Breast epithelium (tissue), 4 donors: ENCODE measurements around the gene ANXA4. TPM values are rescaled to one million over a fixed set of nuclear protein-coding genes. Genes with fewer than 3 reads are reported as not detected.
A peak's percentile ranks its signal among the peaks of the same experiment; 100 is the strongest.

Source experiments
- DNase-seq, 2 donors: peaks; one replicate each; pipeline ENCODE4 v3.0.0-alpha.2; 2019; ENCODE audit warnings: low spot score in 2 of 2
- H3K27ac ChIP-seq, 2 donors: fragments of 200-600 bp; sonication (generic) in 1 of 2; one replicate each; pipeline ENCODE4 v1.5.1; 2016 to 2019; ENCODE audit warnings: mild to moderate bottlenecking in 1 of 2
- H3K27me3 ChIP-seq, 2 donors: fragments of 200-600 bp; sonication (generic) in 1 of 2; one replicate each; pipeline versions ENCODE4 v1.5.1 to v1.6.0; 2017 to 2019; ENCODE audit warnings: control low read depth in 1 of 2, mild to moderate bottlenecking in 1 of 2
- H3K36me3 ChIP-seq: fragments of 200-600 bp; one replicate; pipeline ENCODE4 v1.5.1; 2019
- H3K4me1 ChIP-seq, 2 donors: fragments of 200-600 bp; sonication (generic); one replicate each; pipeline ENCODE4 v1.5.1; 2016 to 2019; ENCODE audit warnings: control low read depth in 1 of 2
- H3K4me3 ChIP-seq, 3 donors: fragments of 200-600 bp; sonication (generic); 1 replicate in 2 of 3; 2 replicates in 1 of 3; pipeline ENCODE4 v1.5.1; 2016 to 2019; ENCODE audit warnings: mild to moderate bottlenecking in 3 of 3, moderate library complexity in 2 of 3
- H3K9me3 ChIP-seq, 2 donors: fragments of 200-600 bp; sonication (generic) in 1 of 2; one replicate each; pipeline ENCODE4 v1.5.1; 2016 to 2019; ENCODE audit warnings: control low read depth in 1 of 2
- CTCF ChIP-seq, 3 donors: fragments of 450-650 bp; IDR thresholded peaks; one replicate each; pipeline ENCODE4 v1.5.1; 2016 to 2017; ENCODE audit warnings: antibody characterized with exemption in 3 of 3, mild to moderate bottlenecking in 3 of 3, moderate library complexity in 3 of 3
- POLR2A ChIP-seq: fragments of 450-650 bp; IDR thresholded peaks from one replicate; pipeline ENCODE4 v1.6.1; 2016; ENCODE audit warnings: antibody characterized with exemption, mild to moderate bottlenecking, moderate library complexity
- POLR2AphosphoS5 ChIP-seq, 3 donors: sonication (generic); formaldehyde crosslinking; IDR thresholded peaks; one replicate each; pipeline ENCODE4 v1.6.1; 2017; ENCODE audit warnings: antibody characterized with exemption in 3 of 3
- intact Hi-C: fragments of 100-400 bp; cut with DNase I; formaldehyde crosslinking; loops from one replicate; pipeline ENCODE4 v1.15.1; 2023; ENCODE audit warnings: low total_unique reads
- total RNA-seq, 3 donors: library from RNA; depleted of rRNA; stranded (reverse); fragments of >200 nt; gene quantifications; one replicate each; pipeline ENCODE4 v1.1.0, GENCODE V29; 2016

Gene ANXA4
- total RNA-seq, 3 donors from 2014 or later, result 61.6 to 77.1 (median 65.6) TPM

GRCh38 chr2:69742322-69742952 lies 503 bp downstream of the ANXA4 start:
- no peak for DNase-seq
- peak overlapping the region; percentile 96 to 97 for H3K27ac ChIP-seq
- H3K9me3 ChIP-seq, result no peaks in the 10 kb centered on the region
- no peak for TF ChIP-seq POLR2A
- no peak for TF ChIP-seq CTCF (IDR thresholded peaks at IDR 0.05)
- no peak for TF ChIP-seq POLR2AphosphoS5 (IDR thresholded peaks at IDR 0.05)
- H3K27me3 ChIP-seq, result no peaks in the 10 kb centered on the region
- intact Hi-C loops, result no loop called here
- H3K4me1 ChIP-seq, result peaks cover 0 to 10% of the 10 kb centered on the region in 2 donors
- H3K36me3 ChIP-seq, result no peaks in the 10 kb centered on the region
- peak overlapping the region; percentile 79 to 95 (median 88) for H3K4me3 ChIP-seq

DNA sequence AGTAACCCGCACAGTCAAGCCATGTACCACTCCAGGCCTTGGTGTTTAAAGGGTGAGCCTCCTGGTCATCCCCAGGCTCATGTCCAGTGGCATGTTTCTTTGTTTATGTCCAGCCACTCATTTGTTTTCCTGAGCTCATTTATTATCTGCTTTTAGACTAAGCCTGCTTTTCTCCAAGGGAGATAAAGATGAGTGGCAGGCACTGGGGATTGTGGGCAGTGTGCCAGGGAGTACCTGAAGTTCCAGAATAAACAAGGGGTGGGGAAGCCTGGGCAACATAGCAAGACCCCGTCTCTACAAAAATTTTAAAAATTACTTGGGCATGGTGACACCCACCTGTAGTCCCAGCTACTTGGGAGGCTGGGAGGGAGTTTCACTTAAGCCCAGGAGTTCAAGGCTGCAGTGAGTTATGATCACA lies 1.9 kb downstream of the ANXA4 start:
- TF ChIP-seq POLR2A, result no peak
- TF ChIP-seq POLR2AphosphoS5 (IDR thresholded peaks at IDR 0.05), result no peak
- TF ChIP-seq CTCF (IDR thresholded peaks at IDR 0.05), result no peak
- Histone ChIP-seq H3K9me3 (no peaks in the 10 kb centered on the region), H3K36me3 (no peaks in the 10 kb centered on the region), H3K4me1 (peaks cover 0 to 10% of the 10 kb centered on the region in 2 donors), H3K27ac (no peak overlapping the region), H3K27me3 (no peaks in the 10 kb centered on the region), H3K4me3 (peak overlapping the region in 1 of 3 donors; percentile 10)
- no peak for DNase-seq
- intact Hi-C loops, result no loop called here

DNA sequence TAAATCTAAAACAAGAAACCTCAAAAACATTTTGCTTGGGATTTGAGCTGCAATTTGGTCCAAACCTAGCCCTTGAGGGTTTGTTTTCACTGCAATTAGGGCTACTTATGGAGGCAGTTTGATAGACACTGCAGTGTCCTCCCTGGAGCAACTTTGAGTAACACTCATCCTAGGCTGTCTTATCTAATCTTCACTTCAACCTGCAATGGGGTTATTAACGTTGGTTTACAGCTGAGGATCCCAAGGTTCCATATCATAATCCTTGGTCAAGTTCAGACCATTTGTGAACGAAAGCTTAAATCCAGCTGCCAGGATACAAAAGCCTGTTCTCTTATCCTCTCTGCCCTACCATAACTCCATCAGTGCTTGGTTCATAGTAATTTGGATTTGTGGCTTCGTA lies 2.5 kb downstream of the ANXA4 start:
- Histone ChIP-seq H3K36me3 (no peaks in the 10 kb centered on the region), H3K4me3 (no peak overlapping the region), H3K27ac (no peak overlapping the region), H3K4me1 (peaks cover 0 to 10% of the 10 kb centered on the region in 2 donors), H3K9me3 (no peaks in the 10 kb centered on the region), H3K27me3 (no peaks in the 10 kb centered on the region)
- intact Hi-C loops, result no loop called here
- DNase-seq, result no peak
- TF ChIP-seq POLR2AphosphoS5 (IDR thresholded peaks at IDR 0.05) (no peak), CTCF (IDR thresholded peaks at IDR 0.05) (no peak), POLR2A (no peak)

DNA sequence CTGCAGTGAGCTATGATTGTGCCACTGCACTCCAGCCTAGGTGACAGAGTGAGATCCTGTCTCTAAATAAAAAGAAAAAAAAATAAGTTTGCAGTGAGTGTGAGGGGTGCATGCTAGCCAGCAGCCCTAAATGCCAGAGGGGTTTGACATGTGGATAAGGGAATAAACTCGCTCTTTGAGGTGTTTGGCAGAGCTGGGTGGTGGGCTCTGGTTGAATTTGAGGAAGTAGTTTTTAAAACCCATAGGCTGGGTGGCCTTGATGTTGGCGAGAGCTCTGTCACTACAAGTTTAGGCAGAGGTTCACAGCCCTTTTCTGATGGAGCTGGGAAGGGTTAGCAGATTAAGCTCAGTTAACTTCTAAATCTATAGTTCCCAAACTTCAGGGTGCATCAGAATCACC lies 3.1 kb downstream of the ANXA4 start:
- no peaks in the 10 kb centered on the region for H3K27me3 ChIP-seq
- no peaks in the 10 kb centered on the region for H3K36me3 ChIP-seq
- H3K9me3 ChIP-seq, result no peaks in the 10 kb centered on the region
- no peak for DNase-seq
- H3K27ac ChIP-seq, result no peak overlapping the region
- peaks cover 0 to 10% of the 10 kb centered on the region in 2 donors for H3K4me1 ChIP-seq
- no peak overlapping the region for H3K4me3 ChIP-seq
- TF ChIP-seq POLR2AphosphoS5 (IDR thresholded peaks at IDR 0.05) (no peak), POLR2A (no peak), CTCF (IDR thresholded peaks at IDR 0.05) (no peak)
- intact Hi-C loops, result no loop called here

DNA sequence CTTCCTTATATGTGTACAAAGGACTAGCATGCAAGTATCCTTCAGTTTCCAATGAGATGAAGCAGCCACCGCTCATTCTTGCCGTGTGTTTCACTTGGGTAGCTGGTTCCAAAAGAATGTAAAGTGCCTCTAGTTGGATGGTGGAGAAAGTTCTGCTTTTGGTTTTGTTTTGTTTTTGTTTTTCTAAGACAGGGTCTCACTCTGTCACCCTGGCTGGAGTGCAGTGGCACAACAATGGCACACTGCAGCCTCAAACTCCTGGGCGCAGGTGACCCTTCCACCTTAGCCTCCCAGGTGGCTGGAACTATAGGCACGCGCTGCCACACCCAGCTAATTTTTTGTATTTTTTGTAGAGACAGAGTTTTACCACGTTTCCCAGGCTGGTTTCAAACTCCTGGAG lies 8.3 kb downstream of the ANXA4 start:
- H3K27me3 ChIP-seq, result no peaks in the 10 kb centered on the region
- no peak overlapping the region for H3K4me3 ChIP-seq
- H3K9me3 ChIP-seq, result no peaks in the 10 kb centered on the region
- TF ChIP-seq CTCF (IDR thresholded peaks at IDR 0.05) (no peak), POLR2AphosphoS5 (IDR thresholded peaks at IDR 0.05) (no peak), POLR2A (no peak)
- H3K4me1 ChIP-seq, result peaks cover 0 to 16% of the 10 kb centered on the region in 2 donors
- intact Hi-C loops, result loop anchor here (10.0 kb wide), 1 partner anchor 815 kb away; no protein-coding TSS in a partner anchor
- H3K27ac ChIP-seq, result no peak overlapping the region
- no peak for DNase-seq
- H3K36me3 ChIP-seq, result no peaks in the 10 kb centered on the region
